Amygdala (tissue), 56 donors: ENCODE results near the gene AGAP6.
"Not testable (repeated sequence)": the region's sequence is repeated elsewhere in the genome, so short reads cannot be mapped to it uniquely, and the experiment has no call there.

ENCODE experiments used
- DNase-seq, 56 donors: peaks; one replicate each; lab custom pipeline; 2025; lab: John Stamatoyannopoulos, UW

AGAP6 gene

GRCh38 chr10:49988376-49988775 is at the start of gene AGAP6:
Gene AGAP6 (plus strand): TSS chr10:49988406. CDS start chr10:49988716, 310 bp downstream.
- not testable (repeated sequence) for DNase-seq

- DNase-seq, result peak; percentile 8 to 89 (median 62)
Measured at GRCh38 chr10:49941447-49942338, 46.5 kb upstream of the AGAP6 start, which contains the start of the genes PARG and TIMM23B. Gene PARG (minus strand): TSS chr10:49942027. CDS start chr10:49941725, 302 bp downstream. Gene TIMM23B (plus strand): TSS chr10:49942053. CDS start chr10:49942195, 142 bp downstream.

GRCh38 chr10:49942339-49942705 is 45.9 kb upstream of the AGAP6 start:
- DNase-seq, result not testable (repeated sequence)

GRCh38 chr10:49943607-49944006 is 44.6 kb upstream of the AGAP6 start:
- DNase-seq, result not testable (repeated sequence)

GRCh38 chr10:49948142-49948541 is 40.1 kb upstream of the AGAP6 start:
- DNase-seq, result not testable (repeated sequence)

GRCh38 chr10:49948737-49949136 is 39.5 kb upstream of the AGAP6 start:
- DNase-seq, result not testable (repeated sequence)

GRCh38 chr10:49952006-49952405 is 36.2 kb upstream of the AGAP6 start:
- DNase-seq, result not testable (repeated sequence)

- not testable (repeated sequence) for DNase-seq
Measured at GRCh38 chr10:49953122-49953521, 35.1 kb upstream of the AGAP6 start.

- DNase-seq, result not testable (repeated sequence)
Measured at GRCh38 chr10:49970331-49970857, 17.8 kb upstream of the AGAP6 start.

- DNase-seq, result not testable (repeated sequence)
Measured at GRCh38 chr10:49971466-49971865, 16.7 kb upstream of the AGAP6 start.

- DNase-seq, result not testable (repeated sequence)
Measured at GRCh38 chr10:49972094-49972493, 16.1 kb upstream of the AGAP6 start.

- DNase-seq, result not testable (repeated sequence)
Measured at GRCh38 chr10:49977756-49978155, 10.4 kb upstream of the AGAP6 start.

- DNase-seq, result not testable (repeated sequence)
Measured at GRCh38 chr10:49987207-49987606, 999 bp upstream of the AGAP6 start.

GRCh38 chr10:49995321-49995720 is 7.1 kb downstream of the AGAP6 start:
- DNase-seq, result not testable (repeated sequence)

GRCh38 chr10:50014024-50014423 is 25.8 kb downstream of the AGAP6 start:
- not testable (repeated sequence) for DNase-seq

GRCh38 chr10:50015596-50016220 is 27.5 kb downstream of the AGAP6 start:
- not testable (repeated sequence) for DNase-seq

- DNase-seq, result not testable (repeated sequence)
Measured at GRCh38 chr10:50016926-50017325, 28.7 kb downstream of the AGAP6 start.

GRCh38 chr10:50017646-50018045 is 29.4 kb downstream of the AGAP6 start:
- DNase-seq, result not testable (repeated sequence)

- DNase-seq, result peak in 1 of 56 donors; percentile 21
Measured at GRCh38 chr10:50019279-50019678, 31.1 kb downstream of the AGAP6 start.

- not testable (repeated sequence) for DNase-seq
Measured at GRCh38 chr10:50020451-50021024, 32.3 kb downstream of the AGAP6 start.

GRCh38 chr10:50021646-50022045 is 33.4 kb downstream of the AGAP6 start:
- DNase-seq, result no peak
